ENCODE measurements around the gene SLC25A39.
"Not testable (repeated sequence)": the region's sequence is repeated elsewhere in the genome, so short reads cannot be mapped to it uniquely, and the experiment has no call there.

Gene SLC25A39

GRCh38 chr17:44354582-44355561 lies 30.2 kb upstream of the SLC25A39 start:
- peak; percentile 50 to 67 for DNase-seq (ENCODE audit: low read depth in 2 of 2)

DNA sequence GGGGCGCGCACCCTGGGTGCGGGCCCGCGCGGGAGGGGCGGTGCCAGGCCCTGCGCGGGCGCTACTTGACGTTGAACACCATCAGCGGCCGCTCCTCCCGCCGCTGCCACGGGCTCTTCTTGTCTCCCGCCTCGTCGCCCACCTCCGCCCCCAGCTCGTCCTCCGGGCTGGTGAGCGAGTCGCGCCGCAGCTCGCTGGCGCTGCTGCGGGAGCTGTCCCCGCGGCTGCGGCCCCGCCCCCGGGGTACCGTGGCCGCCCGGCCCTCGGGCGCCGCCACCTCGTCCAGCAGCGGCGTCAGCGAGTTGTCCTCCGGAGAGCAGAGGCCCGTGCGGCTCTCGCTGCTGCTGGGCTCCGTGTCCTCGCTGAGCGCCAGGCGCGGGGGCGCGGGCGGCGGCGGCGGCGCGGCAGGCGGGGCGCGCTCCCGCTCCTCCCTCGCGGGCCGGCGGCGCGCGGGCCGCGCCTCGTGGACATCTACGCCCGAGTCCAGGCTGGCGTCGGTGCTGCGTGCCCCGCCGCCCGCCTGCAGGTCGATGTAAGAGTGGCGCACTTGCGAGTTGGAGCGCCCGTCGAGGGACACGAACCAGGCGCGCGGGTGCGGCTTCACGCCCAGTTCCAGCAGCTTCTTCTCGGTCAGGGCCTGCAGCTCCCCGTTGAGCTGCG lies 29.2 kb upstream of the SLC25A39 start:
- DNase-seq (ENCODE audit: low read depth in 2 of 2): no peak

DNA sequence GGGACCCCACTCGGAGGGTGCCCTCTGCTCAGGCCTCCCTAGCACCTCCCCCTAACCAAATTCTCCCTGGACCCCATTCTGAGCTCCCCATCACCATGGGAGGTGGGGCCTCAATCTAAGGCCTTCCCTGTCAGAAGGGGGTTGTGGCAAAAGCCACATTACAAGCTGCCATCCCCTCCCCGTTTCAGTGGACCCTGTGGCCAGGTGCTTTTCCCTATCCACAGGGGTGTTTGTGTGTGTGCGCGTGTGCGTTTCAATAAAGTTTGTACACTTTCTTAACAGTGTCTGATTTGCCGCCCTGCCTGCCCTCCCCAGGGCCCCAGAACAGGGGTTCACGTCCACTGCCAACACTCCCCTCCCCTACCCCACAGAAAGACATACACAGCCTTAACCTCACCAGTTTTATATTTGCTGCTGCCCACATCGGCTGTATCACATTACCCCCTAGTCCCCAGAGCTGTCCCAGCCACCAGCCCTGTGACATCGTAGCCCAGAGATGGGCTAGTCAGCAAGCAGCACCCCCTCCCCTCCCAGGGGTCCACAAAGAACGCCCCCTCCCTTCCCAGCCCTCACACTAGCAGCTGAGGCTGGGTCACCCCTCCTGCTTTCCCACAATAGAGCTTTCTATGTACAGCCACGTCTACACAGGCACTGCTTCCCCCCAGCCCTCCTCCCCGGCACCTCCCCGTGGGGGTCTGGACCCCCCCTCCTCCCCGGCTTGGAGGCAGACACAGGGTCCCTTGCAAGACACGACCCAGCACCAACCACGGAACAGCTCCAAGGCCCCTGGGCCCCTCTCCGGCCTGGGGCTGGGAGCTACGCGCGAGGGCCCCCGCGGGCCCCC lies 28.4 kb upstream of the SLC25A39 start:
- DNase-seq (ENCODE audit: low read depth in 2 of 2): no peak

DNA sequence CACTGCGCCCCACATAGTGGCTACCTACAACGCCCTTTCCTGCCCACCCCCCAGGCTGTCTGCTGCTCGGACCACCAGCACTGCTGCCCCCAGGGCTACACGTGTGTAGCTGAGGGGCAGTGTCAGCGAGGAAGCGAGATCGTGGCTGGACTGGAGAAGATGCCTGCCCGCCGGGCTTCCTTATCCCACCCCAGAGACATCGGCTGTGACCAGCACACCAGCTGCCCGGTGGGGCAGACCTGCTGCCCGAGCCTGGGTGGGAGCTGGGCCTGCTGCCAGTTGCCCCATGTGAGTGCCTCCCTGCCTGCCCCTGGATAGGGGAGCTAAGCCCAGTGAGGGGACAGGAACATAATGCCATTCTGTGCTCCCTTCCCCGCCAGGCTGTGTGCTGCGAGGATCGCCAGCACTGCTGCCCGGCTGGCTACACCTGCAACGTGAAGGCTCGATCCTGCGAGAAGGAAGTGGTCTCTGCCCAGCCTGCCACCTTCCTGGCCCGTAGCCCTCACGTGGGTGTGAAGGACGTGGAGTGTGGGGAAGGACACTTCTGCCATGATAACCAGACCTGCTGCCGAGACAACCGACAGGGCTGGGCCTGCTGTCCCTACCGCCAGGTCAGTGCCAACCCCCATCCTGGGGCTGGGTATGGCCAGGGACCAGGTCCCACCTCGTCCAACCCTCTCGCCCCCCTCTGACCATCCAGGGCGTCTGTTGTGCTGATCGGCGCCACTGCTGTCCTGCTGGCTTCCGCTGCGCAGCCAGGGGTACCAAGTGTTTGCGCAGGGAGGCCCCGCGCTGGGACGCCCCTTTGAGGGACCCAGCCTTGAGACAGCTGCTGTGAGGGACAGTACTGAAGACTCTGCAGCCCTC lies 27.6 kb upstream of the SLC25A39 start:
- DNase-seq (ENCODE audit: low read depth in 2 of 2): no peak

DNA sequence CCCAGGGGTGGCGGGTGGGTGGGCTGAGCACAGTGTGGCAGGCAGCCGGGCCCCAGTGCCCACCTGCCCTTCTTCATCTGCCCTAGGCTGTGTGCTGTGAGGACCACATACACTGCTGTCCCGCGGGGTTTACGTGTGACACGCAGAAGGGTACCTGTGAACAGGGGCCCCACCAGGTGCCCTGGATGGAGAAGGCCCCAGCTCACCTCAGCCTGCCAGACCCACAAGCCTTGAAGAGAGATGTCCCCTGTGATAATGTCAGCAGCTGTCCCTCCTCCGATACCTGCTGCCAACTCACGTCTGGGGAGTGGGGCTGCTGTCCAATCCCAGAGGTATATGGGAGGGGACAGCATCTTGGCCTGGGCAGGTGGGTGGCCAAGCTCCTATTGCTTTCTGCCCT lies 26.8 kb upstream of the SLC25A39 start:
- DNase-seq (ENCODE audit: low read depth in 2 of 2): no peak

- DNase-seq (ENCODE audit: low read depth in 2 of 2): peak; percentile 71 to 72
These were observed 26.2 kb upstream of the SLC25A39 start for GRCh38 chr17:44350733-44351226.

GRCh38 chr17:44349553-44350070 lies 25.0 kb upstream of the SLC25A39 start:
- DNase-seq (ENCODE audit: low read depth in 2 of 2): no peak

GRCh38 chr17:44348988-44349364 lies 24.4 kb upstream of the SLC25A39 start:
- DNase-seq (ENCODE audit: low read depth in 2 of 2): no peak

DNA sequence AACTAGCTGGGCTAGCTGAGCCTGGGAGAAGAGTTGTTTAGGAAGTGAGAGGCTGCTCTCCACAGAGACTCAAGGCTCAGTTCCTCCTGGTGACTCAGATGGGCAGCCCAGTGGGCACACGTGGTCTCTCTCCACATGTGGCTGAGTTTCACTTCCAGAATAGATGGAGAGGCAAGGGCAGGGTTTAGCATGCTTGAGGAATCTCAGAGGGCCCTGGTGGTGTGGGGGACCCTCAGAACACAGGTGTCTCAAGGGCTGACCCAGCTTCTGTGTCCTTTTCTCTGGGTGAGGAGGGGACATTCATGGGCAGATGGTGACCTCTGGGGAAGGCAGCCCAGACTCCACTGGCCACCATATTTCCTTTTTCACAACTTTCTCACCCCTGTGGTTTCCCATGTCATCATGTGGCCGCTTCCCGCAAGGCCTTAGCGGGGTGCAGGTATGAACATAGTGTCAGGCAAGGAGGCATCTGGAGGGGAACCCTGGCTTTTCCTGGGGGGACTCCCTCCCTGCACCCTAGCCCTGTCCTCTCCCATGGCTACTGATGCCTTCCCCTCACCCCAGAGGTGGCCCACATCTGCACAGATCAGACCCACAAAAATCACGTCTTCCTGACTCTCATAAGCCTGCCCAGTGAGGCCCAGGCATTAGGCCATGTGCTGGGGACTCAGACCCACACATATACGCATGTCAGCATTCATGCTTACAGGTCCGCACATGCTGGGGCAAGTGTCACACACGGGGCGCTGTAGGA lies 23.8 kb upstream of the SLC25A39 start:
- no peak for DNase-seq (ENCODE audit: low read depth in 2 of 2)

DNA sequence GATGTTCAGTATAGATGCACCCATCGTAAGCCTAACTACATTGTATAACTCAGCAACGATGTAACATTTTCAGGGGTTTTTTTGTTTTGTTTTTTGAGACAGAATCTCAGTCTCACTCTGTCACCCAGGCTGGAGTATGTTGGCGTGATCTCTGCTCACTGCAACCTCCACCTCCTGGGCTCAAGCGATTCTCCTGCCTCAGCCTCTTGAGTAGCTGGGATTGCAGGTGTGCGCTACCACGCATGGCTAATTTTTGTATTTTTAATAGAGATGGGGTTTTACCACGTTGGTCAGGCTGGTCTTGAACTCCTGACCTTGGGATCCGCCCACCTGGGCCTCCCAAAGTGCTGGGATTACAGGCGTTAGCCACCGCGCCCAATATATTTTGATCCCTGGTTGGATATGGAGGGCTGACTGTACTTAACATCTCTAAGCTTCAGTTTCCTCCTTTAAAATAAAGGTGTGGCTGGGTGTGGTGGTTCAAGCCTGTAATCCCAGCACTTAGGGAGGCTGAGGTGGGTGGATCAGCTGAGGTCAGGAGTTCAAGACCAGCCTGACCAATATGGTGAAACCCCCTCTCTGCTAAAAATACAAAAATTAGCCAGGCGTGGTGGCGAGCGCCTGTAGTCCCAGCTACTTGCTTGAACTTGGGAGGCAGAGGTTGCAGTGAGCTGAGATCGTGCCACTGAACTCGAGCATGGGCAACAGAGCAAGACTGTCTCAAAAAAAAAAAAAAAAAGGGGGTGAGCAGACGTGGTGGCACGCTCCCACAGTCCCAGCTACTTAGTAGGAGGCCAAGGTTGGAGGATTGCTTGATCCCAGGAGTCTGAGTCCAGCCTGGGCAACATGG lies 22.8 kb upstream of the SLC25A39 start:
- not testable (repeated sequence) for DNase-seq (ENCODE audit: low read depth in 2 of 2)

- DNase-seq (ENCODE audit: low read depth in 2 of 2): no peak
These were observed 21.6 kb upstream of the SLC25A39 start for GRCh38 chr17:44346064-44346844.

GRCh38 chr17:44345454-44346026 lies 20.9 kb upstream of the SLC25A39 start:
- peak in 1 of 2 donors; percentile 30 for DNase-seq (ENCODE audit: low read depth in 2 of 2)

- DNase-seq (ENCODE audit: low read depth in 2 of 2): peak; percentile 68 to 72
These were observed 20.4 kb upstream of the SLC25A39 start, which contains the start of gene GRN for GRCh38 chr17:44344939-44345453. GRN (plus strand) TSS chr17:44345302; CDS start chr17:44349165, 3,863 bp downstream.

- no peak for DNase-seq (ENCODE audit: low read depth in 2 of 2)
These were observed 19.0 kb upstream of the SLC25A39 start for GRCh38 chr17:44343510-44344209.

DNA sequence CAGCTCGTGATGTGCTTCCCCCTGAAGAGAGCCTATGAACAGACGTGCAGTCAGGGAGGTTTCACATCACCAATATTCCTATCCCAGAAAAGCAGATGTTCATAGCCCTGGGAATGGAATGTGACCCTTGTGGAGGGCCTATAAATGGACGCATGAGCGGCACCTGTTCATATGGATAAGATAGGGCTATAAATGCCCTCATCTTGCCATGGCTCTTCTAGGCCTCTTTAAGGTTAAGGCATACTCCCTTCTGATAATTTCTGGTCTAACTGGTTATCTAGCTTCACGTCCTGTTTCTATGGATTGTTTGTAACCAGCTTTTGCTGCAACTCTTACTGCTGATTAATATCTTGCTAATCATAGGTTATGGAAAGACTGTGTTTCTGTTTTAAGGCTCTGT lies 15.9 kb upstream of the SLC25A39 start:
- not testable (repeated sequence) for DNase-seq (ENCODE audit: low read depth in 2 of 2)

DNA sequence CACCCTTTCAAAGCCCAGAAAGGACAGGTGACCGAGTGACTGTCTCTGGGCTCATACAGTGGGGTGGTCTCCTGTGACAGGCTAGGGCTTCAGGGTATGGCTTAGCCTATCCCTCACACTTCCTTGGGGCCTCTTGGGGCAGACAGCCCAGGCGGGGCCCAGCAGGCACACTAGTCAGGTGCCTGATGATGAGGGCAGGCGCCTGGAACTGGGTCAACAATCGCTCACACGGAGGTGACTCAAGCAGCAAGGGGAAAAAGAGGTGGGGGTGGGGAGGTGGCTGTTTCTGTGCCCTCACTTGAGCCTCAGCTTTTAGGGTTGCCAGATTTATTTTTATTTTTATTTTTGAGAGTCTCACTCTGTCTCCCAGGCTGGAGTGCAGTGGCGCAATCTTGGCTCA lies 14.1 kb upstream of the SLC25A39 start:
- no peak for DNase-seq (ENCODE audit: low read depth in 2 of 2)

- DNase-seq (ENCODE audit: low read depth in 2 of 2): no peak
These were observed 11.3 kb upstream of the SLC25A39 start for GRCh38 chr17:44335968-44336367.

All from stimulated activated CD4-positive, alpha-beta T cell treated with anti-CD3 and anti-CD28 coated beads, Interleukin-1b, Interleukin-23, amount 100 ng/mL, for 4 hours (primary cell).